GM23248 (cell line): ENCODE measurements around the gene PSMC2.

Experiments used
- EZH2 ChIP-seq: fragments of 200-600 bp; sonication (generic); IDR thresholded peaks from 2 replicates; pipeline ENCODE4 v1.6.1; 2018; ENCODE audit warnings: antibody characterized with exemption, mild to moderate bottlenecking; ENCODE audit not compliant: insufficient read depth, poor library complexity, severe bottlenecking
- EZH2phosphoT487 ChIP-seq: fragments of 200-600 bp; sonication (generic); IDR thresholded peaks from 2 replicates; pipeline ENCODE4 v1.6.1; 2018; ENCODE audit warnings: antibody characterized with exemption, moderate library complexity, mild to moderate bottlenecking, low read depth; ENCODE audit not compliant: insufficient read depth

DNA sequence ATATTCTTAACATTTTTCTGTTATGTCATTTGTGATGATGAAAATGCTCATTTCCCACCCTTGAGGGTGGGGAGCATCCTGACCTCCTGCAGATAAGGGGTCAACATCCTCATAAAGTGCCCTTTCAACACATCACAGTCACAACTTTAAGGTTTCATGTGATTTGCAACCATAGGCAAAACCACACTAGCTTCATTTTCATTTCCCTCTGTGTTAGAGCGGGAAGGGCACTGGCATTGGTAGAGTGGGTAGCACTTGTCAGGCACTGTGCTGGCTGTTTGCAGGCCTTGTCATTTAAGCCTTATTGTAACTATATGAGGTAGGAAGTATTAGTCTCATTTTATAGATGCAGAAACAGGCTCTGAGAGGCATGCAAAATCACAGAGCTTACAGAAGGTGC lies 39.8 kb downstream of the PSMC2 start:
- TF ChIP-seq EZH2phosphoT487: no peak
- no peak for TF ChIP-seq EZH2
